GM18499 (cell line): Measurements from ENCODE around the gene C10orf67.

Source experiments
- ATAC-seq: cut with Tn5 transposase; IDR thresholded peaks from one replicate; pipeline ENCODE4 v1.9.1; 2021; ENCODE audit warnings: moderate number of reproducible peaks; ENCODE audit not compliant: insufficient read depth, unreplicated experiment

Gene C10orf67

GRCh38 chr10:23174977-23175512 is 169.6 kb downstream of the C10orf67 start:
- ATAC-seq, result no peak

DNA sequence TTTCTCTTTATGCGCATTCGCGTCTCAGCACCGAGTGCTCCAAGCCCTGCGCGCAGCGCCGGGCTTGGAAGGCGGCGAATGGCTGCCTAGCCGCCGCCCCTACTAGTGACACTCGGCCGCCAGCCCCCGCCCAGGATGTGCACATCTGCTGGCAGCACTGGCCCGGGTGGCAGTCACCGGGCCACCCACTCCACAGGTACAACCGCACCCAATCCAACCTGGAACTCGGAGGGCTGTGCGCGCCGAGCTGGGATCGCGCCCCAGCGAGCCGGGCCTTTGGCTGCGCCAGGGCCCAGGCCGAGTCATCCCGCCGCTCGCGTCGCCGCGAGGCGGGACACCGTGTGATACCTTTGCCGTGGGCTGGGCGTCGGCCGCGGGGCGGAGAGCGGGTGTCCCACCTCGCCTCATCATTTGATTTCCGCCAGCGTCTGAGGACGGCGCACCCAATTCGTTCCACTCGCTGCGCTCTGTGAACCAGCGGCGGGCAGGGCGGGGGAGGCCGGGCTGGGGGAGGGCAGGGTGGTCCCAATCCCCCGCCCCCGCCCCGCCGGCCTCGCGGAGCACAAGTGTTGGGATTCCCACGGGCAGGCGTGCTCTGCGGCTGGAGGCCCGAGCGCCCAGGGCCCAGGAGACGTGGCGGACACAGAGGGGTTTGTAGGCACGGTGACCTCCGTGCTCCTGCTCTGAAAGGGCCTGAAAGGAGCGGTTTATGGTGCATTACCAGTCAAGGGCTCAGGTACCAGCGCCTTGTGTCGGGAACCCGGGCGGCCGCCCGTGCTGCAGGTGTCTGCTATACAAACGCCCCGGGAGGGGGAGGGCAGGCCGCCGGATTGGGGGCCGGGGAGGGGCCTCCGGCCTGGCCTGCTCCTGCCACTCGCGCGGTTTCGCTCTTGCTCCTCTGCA is 170.3 kb downstream of the C10orf67 start:
- no peak for ATAC-seq

- no peak for ATAC-seq
Observed at GRCh38 chr10:23173214-23174073, 171.2 kb downstream of the C10orf67 start.

- ATAC-seq, result no peak
Observed at GRCh38 chr10:23172429-23173213, 172.0 kb downstream of the C10orf67 start.

- ATAC-seq, result no peak
Observed at GRCh38 chr10:23171232-23171876, 173.2 kb downstream of the C10orf67 start.

- no peak for ATAC-seq
Observed at GRCh38 chr10:23158370-23158769, 186.2 kb downstream of the C10orf67 start.

- ATAC-seq, result no peak
Observed at GRCh38 chr10:23157691-23158369, 186.8 kb downstream of the C10orf67 start.

DNA sequence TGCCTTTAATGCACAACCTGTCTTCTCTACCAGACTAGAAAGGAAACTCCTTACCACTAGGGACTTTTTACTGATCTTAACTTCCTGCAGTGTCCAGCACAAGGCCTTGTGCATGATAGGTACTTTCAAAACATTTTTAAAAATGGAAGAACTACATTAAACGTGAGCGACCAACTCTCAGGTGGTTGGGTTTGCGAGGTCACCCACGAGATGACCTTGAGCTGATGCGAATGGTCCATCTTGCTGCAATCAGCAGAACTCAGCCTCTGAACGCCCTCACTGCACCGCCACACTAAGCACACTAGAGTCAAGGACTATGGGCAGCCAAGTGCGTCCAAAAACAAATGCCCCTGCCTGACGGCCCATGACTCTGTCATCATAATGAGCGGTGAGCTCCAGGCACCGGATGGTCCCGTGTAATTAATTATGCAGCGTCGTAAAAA is 187.3 kb downstream of the C10orf67 start:
- ATAC-seq, result peak; percentile 50

DNA sequence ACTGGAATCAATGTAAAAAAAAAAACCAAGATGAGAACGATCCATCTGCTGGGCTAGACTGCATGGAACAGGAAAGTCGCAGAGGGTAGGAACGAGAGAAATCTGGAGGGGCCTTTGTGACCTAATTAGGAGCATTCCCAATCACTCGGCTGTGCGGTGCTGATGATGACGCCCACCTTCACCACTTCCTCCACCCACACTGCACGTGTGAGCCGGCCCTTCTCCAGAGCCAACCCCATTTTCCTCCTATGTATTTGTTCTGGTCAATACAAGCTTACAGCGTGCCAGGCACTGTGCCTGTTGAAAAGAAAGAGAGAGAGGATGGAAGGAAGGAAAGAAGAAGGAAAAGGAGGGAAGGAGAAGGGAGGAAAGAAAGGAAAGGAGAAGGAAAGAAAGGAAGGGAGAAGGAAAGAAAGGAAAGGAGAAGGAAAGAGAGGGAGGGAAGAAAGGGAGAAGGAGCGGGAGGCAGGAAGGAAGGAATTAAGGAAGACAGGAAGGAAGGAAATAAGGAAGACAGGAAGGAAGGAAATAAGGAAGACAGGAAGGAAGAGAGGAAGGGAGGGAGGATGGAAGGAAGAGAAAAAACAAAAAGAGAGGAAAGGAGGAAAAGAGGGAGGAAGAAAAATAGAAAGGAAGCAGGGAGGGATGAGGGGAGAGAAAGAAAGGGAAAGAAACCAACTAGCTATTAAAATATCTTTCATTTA is 188.0 kb downstream of the C10orf67 start:
- no peak for ATAC-seq

DNA sequence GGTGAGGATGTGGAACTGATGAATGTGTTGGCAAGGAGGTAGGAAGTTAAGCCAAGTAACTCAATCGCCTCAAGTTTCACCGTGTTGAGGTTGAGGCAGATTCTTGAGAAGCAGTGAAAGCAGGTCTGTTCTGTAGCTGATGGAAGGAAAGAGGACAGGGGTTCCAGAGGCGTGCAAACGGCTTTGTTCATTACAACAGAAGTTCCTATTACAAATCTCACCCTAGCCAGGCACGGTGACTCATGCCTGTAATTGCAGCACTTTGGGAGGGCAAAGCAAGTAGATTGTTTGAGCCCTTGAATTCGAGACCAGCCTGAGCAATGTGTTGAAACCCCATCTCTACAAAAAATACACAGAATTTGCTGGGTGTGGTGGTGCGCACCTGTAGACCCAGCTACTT is 189.4 kb downstream of the C10orf67 start:
- no peak for ATAC-seq
